Kidney (tissue), 14 donors: ENCODE results near the gene CDR2L. TPM values are rescaled to one million over a fixed set of nuclear protein-coding genes. Genes with fewer than 3 reads are reported as not detected.

Experiments
- DNase-seq, 5 donors: peaks; one replicate each; pipeline ENCODE4 v3.0.0-alpha.2; 2013 to 2020
- FAIRE-seq: peaks from 2 replicates; lab custom pipeline; 2012; peaks lifted over from hg19 to GRCh38; lab: Jason Lieb, UNC
- H3K27ac ChIP-seq, 2 donors: one replicate each; pipeline ENCODE4 v1.7.0; 2013; ENCODE audit warnings: low read depth in 2 of 2, low read length in 2 of 2, inconsistent platforms in 1 of 2
- H3K27me3 ChIP-seq: one replicate; pipeline ENCODE4 v1.7.1; 2013; ENCODE audit warnings: low read length, inconsistent platforms; ENCODE audit not compliant: control insufficient read depth, insufficient read depth
- H3K36me3 ChIP-seq, 3 donors: one replicate each; pipeline versions ENCODE4 v1.7.0 to v1.7.1; 2013; ENCODE audit warnings: low read length in 3 of 3, control low read depth in 1 of 3, inconsistent platforms in 1 of 3; ENCODE audit not compliant: insufficient read depth in 3 of 3, control insufficient read depth in 2 of 3
- H3K4me1 ChIP-seq, 3 donors: one replicate each; pipeline versions ENCODE4 v1.7.0 to v1.7.1; 2013; ENCODE audit warnings: low read length in 3 of 3, inconsistent platforms in 1 of 3, low read depth in 1 of 3; ENCODE audit not compliant: control insufficient read depth in 2 of 3, insufficient read depth in 2 of 3
- H3K4me3 ChIP-seq, 3 donors: one replicate each; pipeline versions ENCODE4 v1.7.0 to v1.8.1; 2013; ENCODE audit warnings: low read length in 3 of 3, control low read depth in 1 of 3, inconsistent platforms in 1 of 3
- H3K9ac ChIP-seq, 3 donors: one replicate each; pipeline versions ENCODE4 v1.7.0 to v1.7.1; 2013; ENCODE audit warnings: low read length in 3 of 3, control low read depth in 1 of 3, inconsistent platforms in 1 of 3
- H3K9me3 ChIP-seq, 3 donors: one replicate each; pipeline versions ENCODE4 v1.7.0 to v1.7.1; 2013; ENCODE audit warnings: low read length in 3 of 3, control low read depth in 1 of 3, inconsistent platforms in 1 of 3; ENCODE audit not compliant: control insufficient read depth in 2 of 3, insufficient read depth in 1 of 3
- CTCF ChIP-seq: IDR thresholded peaks from 3 replicates; pipeline ENCODE4 v1.5.1; 2012; ENCODE audit warnings: mild to moderate bottlenecking, moderate library complexity, borderline replicate concordance; ENCODE audit not compliant: insufficient read depth; ENCODE audit errors: extremely low read depth
- intact Hi-C: fragments of 100-400 bp; cut with DNase I; formaldehyde crosslinking; loops from one replicate; pipeline ENCODE4 v1.11.1; 2022
- polyA plus RNA-seq: library from polyadenylated mRNA; stranded (reverse); fragments of 350-450 nt; fragmentation: Illumina TruSeq; extraction: RNeasy Lipid Tissue Mini Kit (QIAGEN cat#74804); gene quantifications from one replicate; pipeline ENCODE4 v1.2.3, GENCODE V29; 2014; ENCODE audit warnings: low read depth, low replicate concordance; ENCODE audit not compliant: insufficient read depth
- total RNA-seq: library from RNA; stranded (reverse); fragmentation: NEBNext Ultra II Directional; extraction: Animal tissue kit (Norgen Biotek cat#: 25700); gene quantifications from one replicate; pipeline ENCODE4 v1.2.1, GENCODE V29; 2021
- donor health status: control.
- donor health status: control.
- donor health status: control.
- donor health status: control.
- donor health status: control.
- donor health status: DM: yes; HTN: yes; CAD: no.
- donor health status: Normal renal cell carcinoma (clear cell type).

CDR2L gene
- total and polyA plus RNA-seq, 2 donors from 2014 or later = 12.5 to 29.3 TPM

GRCh38 chr17:75046407-75047289 lies 59.2 kb downstream of the CDR2L start, which contains the start of the genes ATP5PD and KCTD2:
Gene ATP5PD (minus strand): TSS chr17:75046969. CDS start chr17:75042650, 4,319 bp downstream.
Gene KCTD2 (plus strand): TSS chr17:75047225. CDS start chr17:75047251, 26 bp downstream.
- Histone ChIP-seq H3K4me3 (peak within 1 kb of the TSS; percentile 86 to 94 (median 91)), H3K9ac (peak within 1 kb of the TSS; percentile 85 to 95 (median 91)), H3K9me3 (no peaks in the 10 kb centered on the region), H3K4me1 (peaks cover 0 to 10% (median 6%) of the 10 kb centered on the region in 3 donors), H3K27me3 (no peaks in the 10 kb centered on the region), H3K27ac (peak within 1 kb of the TSS; percentile 87 to 97), H3K36me3 (peaks cover 5 to 8% (median 6%) of the 10 kb centered on the region in 3 donors)
- intact Hi-C loops = no loop called here
- TF ChIP-seq CTCF = no peak
- no peak for FAIRE-seq
- DNase-seq = peak; percentile 97 to 99 (median 98)

- TF ChIP-seq CTCF = no peak
- H3K9me3 ChIP-seq = no peaks in the 10 kb centered on the region
- peak overlapping the region; percentile 34 to 85 (median 85) for H3K9ac ChIP-seq
- no peaks in the 10 kb centered on the region for H3K27me3 ChIP-seq
- intact Hi-C loops = no loop called here
- peaks cover 0 to 10% (median 6%) of the 10 kb centered on the region in 3 donors for H3K4me1 ChIP-seq
- DNase-seq = peak; percentile 30 to 88 (median 64)
- peaks cover 0 to under 1% (median 0%) of the 10 kb centered on the region in 3 donors for H3K36me3 ChIP-seq
- no peak for FAIRE-seq
- peak overlapping the region; percentile 56 to 91 (median 85) for H3K4me3 ChIP-seq
- H3K27ac ChIP-seq = peak overlapping the region in 1 of 2 donors; percentile 17
These were observed 60.1 kb downstream of the CDR2L start for GRCh38 chr17:75047398-75048098.

GRCh38 chr17:75048249-75048878 lies 60.9 kb downstream of the CDR2L start:
- intact Hi-C loops = no loop called here
- no peak overlapping the region for H3K27ac ChIP-seq
- H3K9ac ChIP-seq = peak overlapping the region; percentile 11 to 85 (median 85)
- TF ChIP-seq CTCF = no peak
- H3K36me3 ChIP-seq = peaks cover 0 to 7% (median 0%) of the 10 kb centered on the region in 3 donors
- H3K9me3 ChIP-seq = no peaks in the 10 kb centered on the region
- H3K4me3 ChIP-seq = peak overlapping the region; percentile 56 to 91 (median 85)
- DNase-seq (no peak), FAIRE-seq (no peak)
- H3K27me3 ChIP-seq = no peaks in the 10 kb centered on the region
- H3K4me1 ChIP-seq = peaks cover 0 to 10% (median 6%) of the 10 kb centered on the region in 3 donors
